HepG2 (cell line): ENCODE measurements around the gene SRP9. TPM values are rescaled to one million over a fixed set of nuclear protein-coding genes. Genes with fewer than 3 reads are reported as not detected.

Experiments used
- ATAC-seq: fragments of 200-7000 bp; cut with Tn5 transposase; 3 replicates; pipeline ENCODE4 v1.9.1; 2020; ENCODE audit warnings: mild to moderate bottlenecking, moderate library complexity
- BruUV-seq: library from RNA; stranded (reverse); fragments of 400-500 nt; replicated peaks from 2 replicates; lab custom pipeline; 2021; lab: Mats Ljungman, UMichigan
- CTCF ChIA-PET: fragments of 300-600 bp; formaldehyde crosslinking; extraction: SDS; loops from one replicate; lab custom pipeline; 2021; ENCODE audit warnings: low total read pairs, inconsistent platforms, low intra/inter-chr PET ratio; lab: Yijun Ruan, JAX
- POLR2A ChIA-PET: fragments of 350-600 bp; sonication (Branson Sonifier 250); formaldehyde crosslinking; loops from one replicate; lab custom pipeline; 2020; ENCODE audit warnings: antibody characterized with exemption, inconsistent platforms; lab: Yijun Ruan, JAX
- DNase-seq: peaks from one replicate; pipeline ENCODE4 v3.0.0-alpha.2; 2015; ENCODE audit warnings: low spot score
- FAIRE-seq: peaks from 3 replicates; lab custom pipeline; 2011; peaks lifted over from hg19 to GRCh38; lab: Jason Lieb, UNC
- H2AFZ ChIP-seq: one replicate; pipeline ENCODE4 v1.6.1; 2011; ENCODE audit warnings: low read length, inconsistent platforms
- H3K27ac ChIP-seq: fragments of 300-600 bp; 3 replicates; pipeline ENCODE4 v1.8.0; 2011; ENCODE audit warnings: mixed run types, mild to moderate bottlenecking, mixed read lengths, low read length, inconsistent platforms; ENCODE audit not compliant: insufficient read depth; ENCODE audit errors: extremely low read length
- H3K27me3 ChIP-seq, 2 experiments: fragments of 200-600 bp in 1 of 2; 2 replicates in 1 of 2; 3 replicates in 1 of 2; pipeline versions ENCODE4 v1.6.0 to v1.8.0; 2011; ENCODE audit warnings: low read length in 2 of 2, mild to moderate bottlenecking in 2 of 2, moderate library complexity in 2 of 2, inconsistent platforms in 1 of 2; ENCODE audit not compliant: insufficient read depth in 2 of 2, control insufficient read depth in 1 of 2
- H3K36me3 ChIP-seq, 2 experiments: fragments of 200-600 bp in 1 of 2; replicated peaks in 1 of 2; 2 replicates in 1 of 2; 3 replicates in 1 of 2; pipeline versions ENCODE4 v1.5.1 to v1.8.0; 2011; ENCODE audit warnings: low read length in 2 of 2, inconsistent platforms in 1 of 2; ENCODE audit not compliant: insufficient read depth in 2 of 2, control insufficient read depth in 1 of 2
- H3K4me1 ChIP-seq: 2 replicates; pipeline ENCODE4 v1.5.1; 2012; ENCODE audit warnings: low read length, inconsistent platforms; ENCODE audit not compliant: insufficient read depth
- H3K4me2 ChIP-seq: 2 replicates; pipeline ENCODE4 v1.6.0; 2011; ENCODE audit warnings: low read depth, low read length, inconsistent platforms
- H3K4me3 ChIP-seq, 3 experiments: fragments of 200-600 bp in 1 of 3; sonication (generic), shearing (Covaris generic) in 1 of 3; replicated peaks in 1 of 3; 2 replicates each; pipeline ENCODE4 v1.5.1; 2011 to 2016; ENCODE audit warnings: low read length in 3 of 3, inconsistent platforms in 2 of 3, low read depth in 2 of 3, mild to moderate bottlenecking in 2 of 3, control low read depth in 1 of 3, mixed read lengths in 1 of 3; ENCODE audit not compliant: insufficient read depth in 1 of 3
- H3K79me2 ChIP-seq: one replicate; pipeline ENCODE4 v1.6.1; 2011; ENCODE audit warnings: low read length, inconsistent platforms; ENCODE audit not compliant: insufficient read depth
- H3K9ac ChIP-seq: 2 replicates; pipeline ENCODE4 v1.6.0; 2011; ENCODE audit warnings: mild to moderate bottlenecking, low read depth, low read length, inconsistent platforms; ENCODE audit not compliant: insufficient read depth
- H3K9me3 ChIP-seq: 2 replicates; pipeline ENCODE4 v1.5.1; 2012; ENCODE audit warnings: mild to moderate bottlenecking, low read length
- H4K20me1 ChIP-seq: 2 replicates; pipeline ENCODE4 v1.6.0; 2011; ENCODE audit warnings: inconsistent platforms, mild to moderate bottlenecking, low read length, moderate library complexity; ENCODE audit not compliant: insufficient read depth
- FOSL2 ChIP-seq: sonication (generic); formaldehyde crosslinking; IDR thresholded peaks from 2 replicates; pipeline ENCODE4 v1.4.0; 2020; ENCODE audit warnings: missing genetic modification reagents
- MIXL1 ChIP-seq: IDR thresholded peaks from 2 replicates; pipeline ENCODE4 v1.6.1; 2016
- MXD4 ChIP-seq: IDR thresholded peaks from 2 replicates; pipeline ENCODE4 v1.6.1; 2016; ENCODE audit warnings: mild to moderate bottlenecking, missing biosample characterization, missing genetic modification reagents
- PHF21A ChIP-seq: sonication (generic); formaldehyde crosslinking; IDR thresholded peaks from 2 replicates; pipeline ENCODE4 v1.5.0; 2020; ENCODE audit warnings: mild to moderate bottlenecking, missing genetic modification reagents
- SAP130 ChIP-seq: IDR thresholded peaks from 2 replicates; pipeline ENCODE4 v1.6.1; 2016; ENCODE audit warnings: low read depth
- TBP ChIP-seq: sonication (generic); formaldehyde crosslinking; IDR thresholded peaks from 2 replicates; pipeline ENCODE4 v1.5.0; 2020; ENCODE audit warnings: missing genetic modification reagents
- TOPORS ChIP-seq: sonication (generic); formaldehyde crosslinking; IDR thresholded peaks from 2 replicates; pipeline ENCODE4 v1.8.0; 2023; ENCODE audit warnings: mild to moderate bottlenecking, missing genetic modification reagents
- XRCC5 ChIP-seq: fragments of 200-400 bp; formaldehyde crosslinking; optimal IDR thresholded peaks from 2 replicates; pipeline ENCODE3; 2017; ENCODE audit warnings: mild to moderate bottlenecking, low read length
- ZNF484 ChIP-seq: sonication (generic); formaldehyde crosslinking; IDR thresholded peaks from 2 replicates; pipeline ENCODE4 v1.5.1; 2020; ENCODE audit warnings: mild to moderate bottlenecking, low read depth, missing genetic modification reagents, borderline replicate concordance
- WGBS: methylation state at CpG from one replicate; pipeline ENCODE4 v1.1.6; 2017; ENCODE audit warnings: low lambda C conversion rate; 5-methylcytosine and 5-hydroxymethylcytosine counted together
- in situ Hi-C: cut with HindIII; loops from 2 replicates; pipeline ENCODE4 v1.10.0; 2017; ENCODE audit warnings: low pct_unique_long_range_greater_than_20kb; ENCODE audit not compliant: extremely low pct_ligation_motif_present
- intact Hi-C: fragments of 100-400 bp; cut with micrococcal nuclease; formaldehyde crosslinking; loops from one replicate; pipeline ENCODE4 v1.10.0; 2022; ENCODE audit not compliant: unreplicated experiment
- polyA plus RNA-seq, 8 experiments: library from polyadenylated mRNA; depleted of rRNA in 3 of 8; stranded (reverse) in 7 of 8; unstranded in 1 of 8; fragments of >200 nt; fragmentation: Illumina TruSeq in 4 of 8; extraction: Trizol in 4 of 8; gene quantifications; 2 replicates each; pipeline versions ENCODE4 v1.2.1 to v1.2.3, GENCODE V29; 2011 to 2016; ENCODE audit warnings: low read depth in 4 of 8, missing spikeins in 1 of 8, mixed read lengths in 1 of 8; ENCODE audit not compliant: insufficient read depth in 1 of 8
- total RNA-seq, 5 experiments: library from RNA; depleted of rRNA; stranded (reverse); fragments of >200 nt; fragmentation: Illumina TruSeq; extraction: Trizol; gene quantifications; 2 replicates each; pipeline ENCODE4 v1.2.3, GENCODE V29; 2016; ENCODE audit warnings: low read depth in 1 of 5
- TF ChIP-seq, protein P1 (sequence below): sonication (generic); formaldehyde crosslinking; IDR thresholded peaks from 2 replicates; pipeline ENCODE4 v1.4.0; 2020; ENCODE audit warnings: missing genetic modification reagents
- TF ChIP-seq, protein P2 (sequence below): sonication (generic); formaldehyde crosslinking; IDR thresholded peaks from 2 replicates; pipeline ENCODE4 v1.5.1; 2020; ENCODE audit warnings: mild to moderate bottlenecking, missing genetic modification reagents
- TF ChIP-seq, protein P3 (sequence below): IDR thresholded peaks from 2 replicates; pipeline ENCODE4 v1.6.1; 2018; ENCODE audit warnings: missing genetic modification reagents, mild to moderate bottlenecking, missing compliant biosample characterization
- TF ChIP-seq, protein P4 (sequence below): conservative IDR thresholded peaks from 2 replicates; pipeline ENCODE4 v1.6.1; 2018; ENCODE audit warnings: missing genetic modification reagents

SRP9 gene
- total and polyA plus RNA-seq, 2 of the 13 experiments (the other 11 are each of a cell fraction or from before 2014, with no cell fraction given): 251 to 307 TPM

DNA sequence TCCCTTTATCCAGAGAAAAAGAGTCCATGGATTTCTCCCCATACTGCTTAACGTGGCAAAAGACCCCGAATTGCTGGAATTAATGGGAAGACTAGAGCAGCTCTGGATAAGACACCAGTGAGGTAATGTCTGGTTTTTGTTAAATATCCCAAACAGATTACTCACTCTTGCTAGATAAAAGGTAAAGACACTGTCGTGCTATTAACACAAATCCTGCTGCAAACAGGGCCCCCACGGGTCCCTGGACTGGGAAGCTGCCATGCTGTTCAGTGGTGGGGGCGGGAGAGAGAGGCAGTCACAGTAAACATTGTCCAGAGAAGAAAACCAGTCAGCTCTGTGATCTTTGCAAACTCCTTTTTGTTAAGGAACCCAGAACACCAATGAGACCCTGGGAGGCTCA is 15.2 kb upstream of the SRP9 start:
- BruUV-seq: no TSS peak
- CTCF ChIA-PET: no interaction called here
- ATAC-seq (peak; percentile 61), DNase-seq (peak; percentile 76), FAIRE-seq (peak; percentile 58)
- Histone ChIP-seq H3K9ac (peak overlapping the region; percentile 56), H3K36me3 (no peaks in the 10 kb centered on the region), H3K4me1 (peaks cover 59% of the 10 kb centered on the region), H3K9me3 (no peaks in the 10 kb centered on the region), H2AFZ (peak overlapping the region; percentile 99), H3K4me3 (peak overlapping the region in 2 of 3 experiments; percentile 3 to 11; a peak in 2 of 6 replicates), H3K4me2 (peak overlapping the region; percentile 61), H4K20me1 (no peaks in the 10 kb centered on the region), H3K79me2 (no peaks in the 10 kb centered on the region), H3K27me3 (no peaks in the 10 kb centered on the region), H3K27ac (peak overlapping the region; percentile 70)
- POLR2A ChIA-PET: interaction anchor here (0.6 to 1.6 kb wide), 5 partner anchors 10 to 170 kb away, joined by 3 to 7 read pairs (median 4); partner anchors contain the start of gene SRP9
- in situ Hi-C loops (no loop called here), intact Hi-C loops (no loop called here)
- 13% methylated on average over 5 of the region's 5 CpGs for WGBS
- TF ChIP-seq TBP (CRISPR knock-in tag): no peak
- peak; percentile 43; the same call in 1 of the 2 replicates for TF ChIP-seq FOSL2 (CRISPR knock-in tag)
- TF ChIP-seq XRCC5: no peak
- TF ChIP-seq, protein P1, sequence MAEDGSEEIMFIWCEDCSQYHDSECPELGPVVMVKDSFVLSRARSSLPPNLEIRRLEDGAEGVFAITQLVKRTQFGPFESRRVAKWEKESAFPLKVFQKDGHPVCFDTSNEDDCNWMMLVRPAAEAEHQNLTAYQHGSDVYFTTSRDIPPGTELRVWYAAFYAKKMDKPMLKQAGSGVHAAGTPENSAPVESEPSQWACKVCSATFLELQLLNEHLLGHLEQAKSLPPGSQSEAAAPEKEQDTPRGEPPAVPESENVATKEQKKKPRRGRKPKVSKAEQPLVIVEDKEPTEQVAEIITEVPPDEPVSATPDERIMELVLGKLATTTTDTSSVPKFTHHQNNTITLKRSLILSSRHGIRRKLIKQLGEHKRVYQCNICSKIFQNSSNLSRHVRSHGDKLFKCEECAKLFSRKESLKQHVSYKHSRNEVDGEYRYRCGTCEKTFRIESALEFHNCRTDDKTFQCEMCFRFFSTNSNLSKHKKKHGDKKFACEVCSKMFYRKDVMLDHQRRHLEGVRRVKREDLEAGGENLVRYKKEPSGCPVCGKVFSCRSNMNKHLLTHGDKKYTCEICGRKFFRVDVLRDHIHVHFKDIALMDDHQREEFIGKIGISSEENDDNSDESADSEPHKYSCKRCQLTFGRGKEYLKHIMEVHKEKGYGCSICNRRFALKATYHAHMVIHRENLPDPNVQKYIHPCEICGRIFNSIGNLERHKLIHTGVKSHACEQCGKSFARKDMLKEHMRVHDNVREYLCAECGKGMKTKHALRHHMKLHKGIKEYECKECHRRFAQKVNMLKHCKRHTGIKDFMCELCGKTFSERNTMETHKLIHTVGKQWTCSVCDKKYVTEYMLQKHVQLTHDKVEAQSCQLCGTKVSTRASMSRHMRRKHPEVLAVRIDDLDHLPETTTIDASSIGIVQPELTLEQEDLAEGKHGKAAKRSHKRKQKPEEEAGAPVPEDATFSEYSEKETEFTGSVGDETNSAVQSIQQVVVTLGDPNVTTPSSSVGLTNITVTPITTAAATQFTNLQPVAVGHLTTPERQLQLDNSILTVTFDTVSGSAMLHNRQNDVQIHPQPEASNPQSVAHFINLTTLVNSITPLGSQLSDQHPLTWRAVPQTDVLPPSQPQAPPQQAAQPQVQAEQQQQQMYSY (CRISPR knock-in tag): no peak
- TF ChIP-seq MIXL1 (CRISPR knock-in tag): no peak
- TF ChIP-seq, protein P2, sequence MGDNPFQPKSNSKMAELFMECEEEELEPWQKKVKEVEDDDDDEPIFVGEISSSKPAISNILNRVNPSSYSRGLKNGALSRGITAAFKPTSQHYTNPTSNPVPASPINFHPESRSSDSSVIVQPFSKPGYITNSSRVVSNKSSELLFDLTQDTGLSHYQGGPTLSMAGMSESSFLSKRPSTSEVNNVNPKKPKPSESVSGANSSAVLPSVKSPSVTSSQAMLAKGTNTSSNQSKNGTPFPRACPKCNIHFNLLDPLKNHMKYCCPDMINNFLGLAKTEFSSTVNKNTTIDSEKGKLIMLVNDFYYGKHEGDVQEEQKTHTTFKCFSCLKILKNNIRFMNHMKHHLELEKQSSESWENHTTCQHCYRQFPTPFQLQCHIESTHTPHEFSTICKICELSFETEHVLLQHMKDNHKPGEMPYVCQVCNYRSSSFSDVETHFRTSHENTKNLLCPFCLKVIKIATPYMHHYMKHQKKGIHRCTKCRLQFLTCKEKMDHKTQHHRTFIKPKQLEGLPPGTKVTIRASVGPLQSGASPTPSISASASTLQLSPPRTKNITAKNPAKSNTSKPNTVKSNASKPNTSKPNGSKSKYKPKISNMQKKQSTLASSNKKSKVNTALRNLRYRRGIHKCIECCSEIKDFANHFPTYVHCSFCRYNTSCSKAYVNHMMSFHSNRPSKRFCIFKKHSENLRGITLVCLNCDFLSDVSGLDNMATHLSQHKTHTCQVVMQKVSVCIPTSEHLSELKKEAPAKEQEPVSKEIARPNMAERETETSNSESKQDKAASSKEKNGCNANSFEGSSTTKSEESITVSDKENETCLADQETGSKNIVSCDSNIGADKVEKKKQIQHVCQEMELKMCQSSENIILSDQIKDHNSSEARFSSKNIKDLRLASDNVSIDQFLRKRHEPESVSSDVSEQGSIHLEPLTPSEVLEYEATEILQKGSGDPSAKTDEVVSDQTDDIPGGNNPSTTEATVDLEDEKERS (CRISPR knock-in tag): no peak
- TF ChIP-seq TOPORS (CRISPR knock-in tag): no peak
- TF ChIP-seq PHF21A (CRISPR knock-in tag): 0 out of 2 replicates have a peak, but pooled peaks have one; percentile 25
- no peak for TF ChIP-seq MXD4
- TF ChIP-seq, protein P3, sequence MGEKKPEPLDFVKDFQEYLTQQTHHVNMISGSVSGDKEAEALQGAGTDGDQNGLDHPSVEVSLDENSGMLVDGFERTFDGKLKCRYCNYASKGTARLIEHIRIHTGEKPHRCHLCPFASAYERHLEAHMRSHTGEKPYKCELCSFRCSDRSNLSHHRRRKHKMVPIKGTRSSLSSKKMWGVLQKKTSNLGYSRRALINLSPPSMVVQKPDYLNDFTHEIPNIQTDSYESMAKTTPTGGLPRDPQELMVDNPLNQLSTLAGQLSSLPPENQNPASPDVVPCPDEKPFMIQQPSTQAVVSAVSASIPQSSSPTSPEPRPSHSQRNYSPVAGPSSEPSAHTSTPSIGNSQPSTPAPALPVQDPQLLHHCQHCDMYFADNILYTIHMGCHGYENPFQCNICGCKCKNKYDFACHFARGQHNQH (CRISPR knock-in tag): no peak
- no peak for TF ChIP-seq ZNF484
- 0 out of 2 replicates have a peak, but pooled peaks have one; percentile 23 for TF ChIP-seq SAP130
- TF ChIP-seq, protein P4, sequence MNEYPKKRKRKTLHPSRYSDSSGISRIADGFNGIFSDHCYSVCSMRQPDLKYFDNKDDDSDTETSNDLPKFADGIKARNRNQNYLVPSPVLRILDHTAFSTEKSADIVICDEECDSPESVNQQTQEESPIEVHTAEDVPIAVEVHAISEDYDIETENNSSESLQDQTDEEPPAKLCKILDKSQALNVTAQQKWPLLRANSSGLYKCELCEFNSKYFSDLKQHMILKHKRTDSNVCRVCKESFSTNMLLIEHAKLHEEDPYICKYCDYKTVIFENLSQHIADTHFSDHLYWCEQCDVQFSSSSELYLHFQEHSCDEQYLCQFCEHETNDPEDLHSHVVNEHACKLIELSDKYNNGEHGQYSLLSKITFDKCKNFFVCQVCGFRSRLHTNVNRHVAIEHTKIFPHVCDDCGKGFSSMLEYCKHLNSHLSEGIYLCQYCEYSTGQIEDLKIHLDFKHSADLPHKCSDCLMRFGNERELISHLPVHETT (CRISPR knock-in tag): no peak
